HepG2 (cell line): ENCODE results near the gene PKIG. TPM values are rescaled to one million over a fixed set of nuclear protein-coding genes. Genes with fewer than 3 reads are reported as not detected.

Experiments used
- CEBPG ChIP-seq: IDR thresholded peaks from 2 replicates; pipeline ENCODE4 v1.6.1; 2016
- CHD2 ChIP-seq: IDR thresholded peaks from 2 replicates; pipeline ENCODE4 v1.6.1; 2011; ENCODE audit warnings: low read depth, low read length, improper control_type of control experiment
- FOXJ3 ChIP-seq: sonication (generic); formaldehyde crosslinking; IDR thresholded peaks from 2 replicates; pipeline ENCODE4 v1.4.0; 2020; ENCODE audit warnings: missing genetic modification reagents, mild to moderate bottlenecking, borderline replicate concordance
- FOXP1 ChIP-seq, 2 experiments: fragments of 450-650 bp in 1 of 2; IDR thresholded peaks; 2 replicates each; pipeline ENCODE4 v1.6.1; 2017 to 2018; ENCODE audit warnings: antibody characterized with exemption in 1 of 2
- MEIS1 ChIP-seq: sonication (generic); formaldehyde crosslinking; IDR thresholded peaks from 2 replicates; pipeline ENCODE4 v1.9.0; 2021; ENCODE audit warnings: mild to moderate bottlenecking, missing genetic modification reagents, moderate library complexity, borderline replicate concordance
- NFYB ChIP-seq: sonication (generic); formaldehyde crosslinking; IDR thresholded peaks from 2 replicates; pipeline ENCODE4 v1.4.0; 2020; ENCODE audit warnings: missing genetic modification reagents
- PAX8 ChIP-seq: sonication (generic); formaldehyde crosslinking; IDR thresholded peaks from 2 replicates; pipeline ENCODE4 v1.8.0; 2022; ENCODE audit warnings: mild to moderate bottlenecking, missing genetic modification reagents, borderline replicate concordance
- SMYD3 ChIP-seq: sonication (generic); formaldehyde crosslinking; IDR thresholded peaks from 2 replicates; pipeline ENCODE4 v1.8.1; 2023; ENCODE audit warnings: mild to moderate bottlenecking, missing genetic modification reagents
- SOX5 ChIP-seq: IDR thresholded peaks from 2 replicates; pipeline ENCODE4 v1.6.1; 2016; ENCODE audit warnings: borderline replicate concordance
- ZNF619 ChIP-seq: sonication (generic); formaldehyde crosslinking; IDR thresholded peaks from 2 replicates; pipeline ENCODE4 v1.4.0; 2020; ENCODE audit warnings: mild to moderate bottlenecking, missing genetic modification reagents
- ZNF674 ChIP-seq: sonication (generic); formaldehyde crosslinking; IDR thresholded peaks from 2 replicates; pipeline ENCODE4 v1.5.0; 2020; ENCODE audit warnings: low read depth, mild to moderate bottlenecking, missing genetic modification reagents
- ZNF768 ChIP-seq: sonication (generic); formaldehyde crosslinking; IDR thresholded peaks from 2 replicates; pipeline ENCODE4 v1.4.0; 2020; ENCODE audit warnings: missing genetic modification reagents
- ZNF777 ChIP-seq: sonication (generic); formaldehyde crosslinking; IDR thresholded peaks from 2 replicates; pipeline ENCODE4 v1.4.0; 2020; ENCODE audit warnings: missing genetic modification reagents
- polyA plus RNA-seq, 8 experiments: library from polyadenylated mRNA; depleted of rRNA in 3 of 8; stranded (reverse) in 7 of 8; unstranded in 1 of 8; fragments of >200 nt; fragmentation: Illumina TruSeq in 4 of 8; extraction: Trizol in 4 of 8; gene quantifications; 2 replicates each; pipeline versions ENCODE4 v1.2.1 to v1.2.3, GENCODE V29; 2011 to 2016; ENCODE audit warnings: low read depth in 4 of 8, missing spikeins in 1 of 8, mixed read lengths in 1 of 8; ENCODE audit not compliant: insufficient read depth in 1 of 8
- total RNA-seq, 5 experiments: library from RNA; depleted of rRNA; stranded (reverse); fragments of >200 nt; fragmentation: Illumina TruSeq; extraction: Trizol; gene quantifications; 2 replicates each; pipeline ENCODE4 v1.2.3, GENCODE V29; 2016; ENCODE audit warnings: low read depth in 1 of 5
- TF ChIP-seq, protein P1 (sequence below): sonication (generic); formaldehyde crosslinking; IDR thresholded peaks from one replicate; pipeline ENCODE4 v1.5.1; 2020; ENCODE audit warnings: mild to moderate bottlenecking, missing genetic modification reagents; ENCODE audit errors: not compliant biosample characterization
- TF ChIP-seq, protein P2 (sequence below): sonication (generic); formaldehyde crosslinking; IDR thresholded peaks from 2 replicates; pipeline ENCODE4 v1.5.0; 2020; ENCODE audit warnings: missing genetic modification reagents
- TF ChIP-seq, protein P3 (sequence below), 2 experiments: sonication (generic) in 1 of 2; formaldehyde crosslinking in 1 of 2; IDR thresholded peaks; 2 replicates each; pipeline versions ENCODE4 v1.5.1 to v1.6.1; 2011 to 2020; ENCODE audit warnings: borderline replicate concordance in 1 of 2, low read depth in 1 of 2, low read length in 1 of 2, mild to moderate bottlenecking in 1 of 2, missing genetic modification reagents in 1 of 2, moderate library complexity in 1 of 2
- TF ChIP-seq, protein P4 (sequence below): sonication (generic); formaldehyde crosslinking; IDR thresholded peaks from 2 replicates; pipeline ENCODE4 v1.5.0; 2020; ENCODE audit warnings: missing genetic modification reagents

The PKIG gene
- total and polyA plus RNA-seq, 2 of the 13 experiments (the other 11 are each of a cell fraction or from before 2014, with no cell fraction given), result 30.8 to 44.5 TPM

DNA sequence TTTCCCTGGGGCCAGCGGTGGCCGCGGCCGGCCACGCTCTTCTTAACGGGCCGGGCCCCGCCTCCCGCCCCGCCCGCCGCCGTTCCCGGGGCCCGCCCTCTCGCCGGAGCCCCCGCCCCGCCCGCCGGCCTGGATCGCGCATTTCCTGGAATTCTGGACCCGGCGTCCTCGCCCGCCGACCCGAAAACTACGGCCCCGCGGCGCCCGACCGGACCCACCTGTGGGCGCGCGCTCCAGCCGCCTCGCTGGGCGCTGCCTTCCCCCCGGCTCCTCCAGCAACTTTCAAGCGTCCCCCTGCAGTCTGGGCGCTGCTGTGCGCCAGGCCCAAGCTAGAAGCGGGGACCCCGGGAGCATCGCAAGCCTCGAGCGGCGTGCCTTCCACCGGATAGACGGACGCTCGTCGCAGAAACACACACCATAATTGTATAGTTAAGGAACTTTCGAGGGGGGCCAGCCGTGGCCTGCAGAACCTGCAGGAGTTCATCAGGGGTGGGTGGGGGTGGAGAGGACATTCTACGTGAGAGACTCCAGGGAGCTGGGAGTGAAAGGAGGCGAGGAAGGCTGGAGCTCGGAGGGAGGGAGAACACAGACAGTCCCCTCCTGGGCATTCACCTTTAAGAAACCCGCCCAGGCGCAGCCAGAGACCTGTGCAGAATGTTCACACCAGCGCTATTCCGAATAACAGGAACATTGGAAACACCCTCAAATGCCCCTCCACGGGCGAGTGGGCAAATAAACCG is 69.5 kb downstream of the PKIG start, which contains the start of gene ADA (continued):
- no peak for TF ChIP-seq PAX8 (CRISPR knock-in tag)
- TF ChIP-seq ZNF777 (CRISPR knock-in tag), result peak; percentile 88
- no peak for TF ChIP-seq SMYD3 (CRISPR knock-in tag)
- TF ChIP-seq SOX5 (CRISPR knock-in tag), result 0 out of 2 replicates have a peak, but pooled peaks have one; percentile 6
- TF ChIP-seq, protein P1, sequence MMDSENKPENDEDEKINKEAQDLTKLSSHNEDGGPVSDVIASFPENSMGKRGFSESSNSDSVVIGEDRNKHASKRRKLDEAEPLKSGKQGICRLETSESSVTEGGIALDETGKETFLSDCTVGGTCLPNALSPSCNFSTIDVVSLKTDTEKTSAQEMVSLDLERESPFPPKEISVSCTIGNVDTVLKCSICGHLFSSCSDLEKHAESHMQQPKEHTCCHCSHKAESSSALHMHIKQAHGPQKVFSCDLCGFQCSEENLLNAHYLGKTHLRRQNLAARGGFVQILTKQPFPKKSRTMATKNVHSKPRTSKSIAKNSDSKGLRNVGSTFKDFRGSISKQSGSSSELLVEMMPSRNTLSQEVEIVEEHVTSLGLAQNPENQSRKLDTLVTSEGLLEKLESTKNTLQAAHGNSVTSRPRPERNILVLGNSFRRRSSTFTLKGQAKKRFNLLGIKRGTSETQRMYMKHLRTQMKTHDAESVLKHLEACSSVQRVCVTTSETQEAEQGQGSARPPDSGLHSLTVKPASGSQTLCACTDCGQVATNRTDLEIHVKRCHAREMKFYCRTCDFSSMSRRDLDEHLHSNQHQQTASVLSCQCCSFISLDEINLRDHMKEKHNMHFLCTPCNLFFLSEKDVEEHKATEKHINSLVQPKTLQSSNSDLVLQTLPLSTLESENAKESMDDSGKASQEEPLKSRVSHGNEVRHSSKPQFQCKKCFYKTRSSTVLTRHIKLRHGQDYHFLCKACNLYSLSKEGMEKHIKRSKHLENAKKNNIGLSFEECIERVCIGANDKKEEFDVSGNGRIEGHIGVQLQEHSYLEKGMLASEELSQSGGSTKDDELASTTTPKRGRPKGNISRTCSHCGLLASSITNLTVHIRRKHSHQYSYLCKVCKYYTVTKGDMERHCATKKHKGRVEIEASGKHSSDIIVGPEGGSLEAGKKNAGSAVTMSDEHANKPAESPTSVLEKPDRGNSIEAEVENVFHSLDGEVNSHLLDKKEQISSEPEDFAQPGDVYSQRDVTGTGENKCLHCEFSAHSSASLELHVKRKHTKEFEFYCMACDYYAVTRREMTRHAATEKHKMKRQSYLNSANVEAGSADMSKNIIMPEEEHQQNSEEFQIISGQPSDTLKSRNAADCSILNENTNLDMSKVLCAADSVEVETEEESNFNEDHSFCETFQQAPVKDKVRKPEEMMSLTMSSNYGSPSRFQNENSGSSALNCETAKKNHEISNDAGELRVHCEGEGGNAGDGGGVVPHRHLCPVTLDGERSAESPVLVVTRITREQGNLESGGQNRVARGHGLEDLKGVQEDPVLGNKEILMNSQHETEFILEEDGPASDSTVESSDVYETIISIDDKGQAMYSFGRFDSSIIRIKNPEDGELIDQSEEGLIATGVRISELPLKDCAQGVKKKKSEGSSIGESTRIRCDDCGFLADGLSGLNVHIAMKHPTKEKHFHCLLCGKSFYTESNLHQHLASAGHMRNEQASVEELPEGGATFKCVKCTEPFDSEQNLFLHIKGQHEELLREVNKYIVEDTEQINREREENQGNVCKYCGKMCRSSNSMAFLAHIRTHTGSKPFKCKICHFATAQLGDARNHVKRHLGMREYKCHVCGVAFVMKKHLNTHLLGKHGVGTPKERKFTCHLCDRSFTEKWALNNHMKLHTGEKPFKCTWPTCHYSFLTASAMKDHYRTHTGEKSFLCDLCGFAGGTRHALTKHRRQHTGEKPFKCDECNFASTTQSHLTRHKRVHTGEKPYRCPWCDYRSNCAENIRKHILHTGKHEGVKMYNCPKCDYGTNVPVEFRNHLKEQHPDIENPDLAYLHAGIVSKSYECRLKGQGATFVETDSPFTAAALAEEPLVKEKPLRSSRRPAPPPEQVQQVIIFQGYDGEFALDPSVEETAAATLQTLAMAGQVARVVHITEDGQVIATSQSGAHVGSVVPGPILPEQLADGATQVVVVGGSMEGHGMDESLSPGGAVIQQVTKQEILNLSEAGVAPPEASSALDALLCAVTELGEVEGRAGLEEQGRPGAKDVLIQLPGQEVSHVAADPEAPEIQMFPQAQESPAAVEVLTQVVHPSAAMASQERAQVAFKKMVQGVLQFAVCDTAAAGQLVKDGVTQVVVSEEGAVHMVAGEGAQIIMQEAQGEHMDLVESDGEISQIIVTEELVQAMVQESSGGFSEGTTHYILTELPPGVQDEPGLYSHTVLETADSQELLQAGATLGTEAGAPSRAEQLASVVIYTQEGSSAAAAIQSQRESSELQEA (CRISPR knock-in tag), result peak; percentile 45
- 0 out of 2 replicates have a peak, but pooled peaks have one; percentile 45 for TF ChIP-seq ZNF619 (CRISPR knock-in tag)
- TF ChIP-seq, protein P2, sequence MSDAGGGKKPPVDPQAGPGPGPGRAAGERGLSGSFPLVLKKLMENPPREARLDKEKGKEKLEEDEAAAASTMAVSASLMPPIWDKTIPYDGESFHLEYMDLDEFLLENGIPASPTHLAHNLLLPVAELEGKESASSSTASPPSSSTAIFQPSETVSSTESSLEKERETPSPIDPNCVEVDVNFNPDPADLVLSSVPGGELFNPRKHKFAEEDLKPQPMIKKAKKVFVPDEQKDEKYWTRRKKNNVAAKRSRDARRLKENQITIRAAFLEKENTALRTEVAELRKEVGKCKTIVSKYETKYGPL (CRISPR knock-in tag), result no peak
- TF ChIP-seq MEIS1 (CRISPR knock-in tag), result peak; percentile 42; the same call in 1 of the 2 replicates
- TF ChIP-seq, protein P3, sequence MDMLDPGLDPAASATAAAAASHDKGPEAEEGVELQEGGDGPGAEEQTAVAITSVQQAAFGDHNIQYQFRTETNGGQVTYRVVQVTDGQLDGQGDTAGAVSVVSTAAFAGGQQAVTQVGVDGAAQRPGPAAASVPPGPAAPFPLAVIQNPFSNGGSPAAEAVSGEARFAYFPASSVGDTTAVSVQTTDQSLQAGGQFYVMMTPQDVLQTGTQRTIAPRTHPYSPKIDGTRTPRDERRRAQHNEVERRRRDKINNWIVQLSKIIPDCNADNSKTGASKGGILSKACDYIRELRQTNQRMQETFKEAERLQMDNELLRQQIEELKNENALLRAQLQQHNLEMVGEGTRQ (IDR thresholded peaks at IDR 0.05; ENCODE audit: low read depth, low read length), result no peak
- TF ChIP-seq, protein P3 (CRISPR knock-in tag; IDR thresholded peaks at IDR 0.05; ENCODE audit: borderline replicate concordance), result no peak
- no peak for TF ChIP-seq ZNF674 (CRISPR knock-in tag)
- no peak for TF ChIP-seq CEBPG (CRISPR knock-in tag)
- TF ChIP-seq, protein P4, sequence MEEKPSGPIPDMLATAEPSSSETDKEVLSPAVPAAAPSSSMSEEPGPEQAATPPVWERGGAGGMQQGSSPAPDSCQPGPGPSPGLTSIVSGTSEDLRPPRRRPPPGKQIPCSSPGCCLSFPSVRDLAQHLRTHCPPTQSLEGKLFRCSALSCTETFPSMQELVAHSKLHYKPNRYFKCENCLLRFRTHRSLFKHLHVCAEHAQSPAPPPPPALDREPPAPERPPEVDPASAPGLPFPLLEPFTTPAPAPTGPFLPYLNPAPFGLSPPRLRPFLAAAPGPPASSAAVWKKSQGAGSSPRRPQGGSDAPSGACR (CRISPR knock-in tag), result no peak
- no peak for TF ChIP-seq FOXP1 (IDR thresholded peaks at IDR 0.05)
- no peak for TF ChIP-seq FOXP1 (CRISPR knock-in tag; IDR thresholded peaks at IDR 0.05)
- no peak for TF ChIP-seq FOXJ3 (CRISPR knock-in tag)
- peak; percentile 42; the same call in 1 of the 2 replicates for TF ChIP-seq ZNF768 (CRISPR knock-in tag)
- no peak for TF ChIP-seq NFYB (CRISPR knock-in tag)
- TF ChIP-seq CHD2, result no peak
